ENCODE measurements around the gene MRPS5.

The MRPS5 gene

GRCh38 chr2:95037384-95037839 lies 84.2 kb downstream of the MRPS5 start:
- no peak for TF ChIP-seq CTCF (conservative IDR thresholded peaks at IDR 0.05)
- no peak for TF ChIP-seq ZFX (IDR thresholded peaks at IDR 0.05)
- no peak overlapping the region for H3K27ac ChIP-seq

- no peak for TF ChIP-seq CTCF (conservative IDR thresholded peaks at IDR 0.05)
- no peak overlapping the region for H3K27ac ChIP-seq
Observed at GRCh38 chr2:95036596-95037383, 84.8 kb downstream of the MRPS5 start.

Measured in C4-2B (cell line).